Hepatic stellate cell (primary cell): ENCODE data around the gene DAD1.

ENCODE experiments used
- DNase-seq: peaks from one replicate; pipeline ENCODE4 v3.0.0; 2011; ENCODE audit warnings: low spot score

The DAD1 gene

GRCh38 chr14:22517117-22517720 lies 71.8 kb downstream of the DAD1 start:
- no peak for DNase-seq

- DNase-seq = no peak
These were observed 73.1 kb downstream of the DAD1 start for GRCh38 chr14:22515929-22516328.
